Stimulated activated naive CD8-positive, alpha-beta T cell treated with anti-CD3 and anti-CD28 coated beads, Interleukin-15, Interleukin-2, amounts not matched to agents 100 U/mL and 50 U/mL, for 24 hours (primary cell): ENCODE results near the gene TRERF1.
A peak's percentile ranks its signal among the peaks of the same experiment; 100 is the strongest.

Experiments used
- ATAC-seq: fragments of 150-1000 bp; cut with Tn5 transposase; one replicate; pipeline ENCODE4 v1.10.0; 2021
- DNase-seq: peaks from one replicate; pipeline ENCODE4 v3.0.0; 2021

Gene TRERF1

GRCh38 chr6:42394151-42394550, 57.6 kb downstream of the TRERF1 start:
- ATAC-seq (no peak), DNase-seq (no peak)

GRCh38 chr6:42393339-42393738, 58.4 kb downstream of the TRERF1 start:
- DNase-seq (no peak), ATAC-seq (no peak)

GRCh38 chr6:42392833-42393232, 58.9 kb downstream of the TRERF1 start:
- DNase-seq (no peak), ATAC-seq (no peak)

GRCh38 chr6:42391441-42391840, 60.3 kb downstream of the TRERF1 start:
- no peak for ATAC-seq

GRCh38 chr6:42390228-42390934, 61.3 kb downstream of the TRERF1 start:
- ATAC-seq = peak; percentile 91

More at GRCh38 chr6:42391441-42391840, 60.3 kb downstream of the TRERF1 start:
- no peak for DNase-seq

GRCh38 chr6:42389736-42390135, 62.0 kb downstream of the TRERF1 start:
- no peak for DNase-seq
- ATAC-seq = no peak

More at GRCh38 chr6:42390228-42390934, 61.3 kb downstream of the TRERF1 start:
- peak; percentile 72 for DNase-seq

GRCh38 chr6:42388046-42388445, 63.7 kb downstream of the TRERF1 start:
- ATAC-seq = no peak
- no peak for DNase-seq

- ATAC-seq = no peak
Measured at GRCh38 chr6:42387336-42387735, 64.4 kb downstream of the TRERF1 start.

GRCh38 chr6:42385339-42385738, 66.4 kb downstream of the TRERF1 start:
- DNase-seq (no peak), ATAC-seq (no peak)

More at GRCh38 chr6:42387336-42387735, 64.4 kb downstream of the TRERF1 start:
- DNase-seq = no peak

GRCh38 chr6:42383421-42384205, 68.1 kb downstream of the TRERF1 start:
- ATAC-seq (peak; percentile 78), DNase-seq (no peak)

- ATAC-seq (no peak), DNase-seq (no peak)
Measured at GRCh38 chr6:42381850-42382249, 69.9 kb downstream of the TRERF1 start.

GRCh38 chr6:42380228-42380979, 71.3 kb downstream of the TRERF1 start:
- peak; percentile 30 for ATAC-seq
- DNase-seq = no peak

- ATAC-seq (no peak), DNase-seq (no peak)
Measured at GRCh38 chr6:42378536-42378935, 73.2 kb downstream of the TRERF1 start.

- DNase-seq (no peak), ATAC-seq (peak; percentile 66)
Measured at GRCh38 chr6:42378125-42378524, 73.6 kb downstream of the TRERF1 start.

- DNase-seq = no peak
- no peak for ATAC-seq
Measured at GRCh38 chr6:42375007-42375635, 76.6 kb downstream of the TRERF1 start.

- DNase-seq (no peak), ATAC-seq (peak; percentile 83)
Measured at GRCh38 chr6:42374018-42374669, 77.6 kb downstream of the TRERF1 start.

- no peak for DNase-seq
- no peak for ATAC-seq
Measured at GRCh38 chr6:42372699-42373098, 79.0 kb downstream of the TRERF1 start.

GRCh38 chr6:42370323-42370985, 81.3 kb downstream of the TRERF1 start:
- no peak for ATAC-seq
- no peak for DNase-seq

- ATAC-seq (no peak), DNase-seq (no peak)
Measured at GRCh38 chr6:42369568-42369967, 82.2 kb downstream of the TRERF1 start.

GRCh38 chr6:42368181-42368580, 83.5 kb downstream of the TRERF1 start:
- ATAC-seq (peak; percentile 90), DNase-seq (peak; percentile 71)

- ATAC-seq (peak; percentile 53), DNase-seq (no peak)
Measured at GRCh38 chr6:42367353-42368011, 84.2 kb downstream of the TRERF1 start.
